Right lobe of liver (tissue), 6 donors: ENCODE measurements around the gene LYPD3. TPM values are rescaled to one million over a fixed set of nuclear protein-coding genes. Genes with fewer than 3 reads are reported as not detected.

Source experiments
- ATAC-seq, 4 donors: fragments of 200-7000 bp; cut with Tn5 transposase; one replicate each; pipeline ENCODE4 v1.9.1; 2020; ENCODE audit warnings: mild to moderate bottlenecking in 4 of 4, moderate library complexity in 4 of 4
- DNase-seq, 3 donors: peaks; one replicate each; pipeline ENCODE4 v3.0.0-alpha.2; 2020
- H3K27ac ChIP-seq, 3 donors: fragments of 200-600 bp; one replicate each; pipeline ENCODE4 v1.8.0; 2022
- H3K27me3 ChIP-seq, 2 donors: fragments of 200-600 bp; one replicate each; pipeline ENCODE4 v1.8.0; 2022
- H3K36me3 ChIP-seq, 4 donors: fragments of 200-600 bp; sonication (generic) in 1 of 4; one replicate each; pipeline versions ENCODE4 v1.5.1 to v1.8.0; 2017 to 2022; ENCODE audit warnings: control low read depth in 1 of 4
- H3K4me1 ChIP-seq, 4 donors: fragments of 200-600 bp; sonication (generic) in 1 of 4; one replicate each; pipeline versions ENCODE4 v1.5.1 to v1.8.0; 2017 to 2022; ENCODE audit warnings: control low read depth in 1 of 4
- H3K4me3 ChIP-seq, 3 donors: fragments of 200-600 bp; one replicate each; pipeline ENCODE4 v1.8.0; 2022
- H3K9me3 ChIP-seq, 4 donors: fragments of 200-600 bp; sonication (generic) in 1 of 4; one replicate each; pipeline versions ENCODE4 v1.5.1 to v1.8.0; 2017 to 2022; ENCODE audit warnings: control low read depth in 1 of 4
- POLR2A ChIP-seq: fragments of 450-650 bp; IDR thresholded peaks from one replicate; pipeline ENCODE4 v1.6.1; 2017; ENCODE audit warnings: antibody characterized with exemption, mild to moderate bottlenecking
- WGBS: methylation state at CpG from one replicate; pipeline ENCODE4 v1.1.6; 2018; ENCODE audit warnings: low coverage, low lambda C conversion rate; ENCODE audit not compliant: insufficient coverage; ENCODE audit errors: missing lambda C conversion rate; 5-methylcytosine and 5-hydroxymethylcytosine counted together
- intact Hi-C, 2 donors: fragments of 100-400 bp; cut with DNase I; formaldehyde crosslinking; loops; one replicate each; pipeline versions ENCODE4 v1.11.2 to v1.14.1; 2022
- total RNA-seq, 6 experiments: library from RNA; depleted of rRNA in 2 of 6; stranded (reverse); fragments of >200 nt in 2 of 6; fragmentation: NEBNext Ultra II Directional in 3 of 6; extraction: Animal tissue kit (Norgen Biotek cat#: 25700) in 3 of 6; gene quantifications; one replicate each; pipeline versions ENCODE4 v1.1.0 to v1.2.4, GENCODE V29; 2016 to 2023
- TF ChIP-seq, protein P1 (sequence below), 4 donors: fragments of 200-600 bp in 3 of 4; fragments of 450-650 bp in 1 of 4; IDR thresholded peaks; one replicate each; pipeline versions ENCODE4 v1.5.1 to v1.8.0; 2016 to 2022; ENCODE audit warnings: antibody characterized with exemption in 4 of 4, mild to moderate bottlenecking in 2 of 4
- donor health status: DM: no; HTN: yes; CAD: no.
- donor health status: DM: no; HTN: no; CAD: no.
- donor health status: DM: no; HTN: no; CAD: no.
- donor health status: DM: no; HTN: yes; CAD: no.
- donor health status: DM: no; HTN: yes; CAD: no.

The LYPD3 gene
- total RNA-seq, 6 experiments from 2014 or later: 0.20 to 0.28 (median 0.25) TPM; not detected in 2

DNA sequence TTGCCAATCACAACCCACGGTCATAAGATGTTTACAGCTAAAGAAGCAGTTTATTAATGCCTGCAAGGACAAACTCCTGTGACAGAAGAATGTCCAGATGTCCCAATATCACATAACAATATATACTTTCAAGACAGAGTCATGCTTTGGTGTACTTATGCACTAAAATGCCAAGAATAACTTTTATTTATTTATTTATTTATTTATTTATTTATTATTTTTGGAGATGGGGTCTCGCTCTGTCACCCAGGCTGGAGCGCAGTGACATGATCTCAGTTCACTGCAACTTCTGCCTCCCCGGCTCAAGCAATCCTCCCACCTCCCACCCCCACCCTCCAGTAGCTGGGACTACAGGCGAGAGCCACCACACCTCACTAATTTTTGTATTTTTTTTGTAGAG lies 41.6 kb downstream of the LYPD3 start:
- 84% methylated on average over 5 of the region's 5 CpGs for WGBS
- Histone ChIP-seq H3K36me3 (no peaks in the 10 kb centered on the region), H3K4me3 (no peak overlapping the region), H3K27ac (no peak overlapping the region), H3K9me3 (no peaks in the 10 kb centered on the region), H3K27me3 (no peaks in the 10 kb centered on the region), H3K4me1 (no peaks in the 10 kb centered on the region)
- ATAC-seq (no peak), DNase-seq (no peak)
- TF ChIP-seq, protein P1, sequence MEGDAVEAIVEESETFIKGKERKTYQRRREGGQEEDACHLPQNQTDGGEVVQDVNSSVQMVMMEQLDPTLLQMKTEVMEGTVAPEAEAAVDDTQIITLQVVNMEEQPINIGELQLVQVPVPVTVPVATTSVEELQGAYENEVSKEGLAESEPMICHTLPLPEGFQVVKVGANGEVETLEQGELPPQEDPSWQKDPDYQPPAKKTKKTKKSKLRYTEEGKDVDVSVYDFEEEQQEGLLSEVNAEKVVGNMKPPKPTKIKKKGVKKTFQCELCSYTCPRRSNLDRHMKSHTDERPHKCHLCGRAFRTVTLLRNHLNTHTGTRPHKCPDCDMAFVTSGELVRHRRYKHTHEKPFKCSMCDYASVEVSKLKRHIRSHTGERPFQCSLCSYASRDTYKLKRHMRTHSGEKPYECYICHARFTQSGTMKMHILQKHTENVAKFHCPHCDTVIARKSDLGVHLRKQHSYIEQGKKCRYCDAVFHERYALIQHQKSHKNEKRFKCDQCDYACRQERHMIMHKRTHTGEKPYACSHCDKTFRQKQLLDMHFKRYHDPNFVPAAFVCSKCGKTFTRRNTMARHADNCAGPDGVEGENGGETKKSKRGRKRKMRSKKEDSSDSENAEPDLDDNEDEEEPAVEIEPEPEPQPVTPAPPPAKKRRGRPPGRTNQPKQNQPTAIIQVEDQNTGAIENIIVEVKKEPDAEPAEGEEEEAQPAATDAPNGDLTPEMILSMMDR (IDR thresholded peaks at IDR 0.05): no peak
- TF ChIP-seq POLR2A: no peak
- intact Hi-C loops: no loop called here

DNA sequence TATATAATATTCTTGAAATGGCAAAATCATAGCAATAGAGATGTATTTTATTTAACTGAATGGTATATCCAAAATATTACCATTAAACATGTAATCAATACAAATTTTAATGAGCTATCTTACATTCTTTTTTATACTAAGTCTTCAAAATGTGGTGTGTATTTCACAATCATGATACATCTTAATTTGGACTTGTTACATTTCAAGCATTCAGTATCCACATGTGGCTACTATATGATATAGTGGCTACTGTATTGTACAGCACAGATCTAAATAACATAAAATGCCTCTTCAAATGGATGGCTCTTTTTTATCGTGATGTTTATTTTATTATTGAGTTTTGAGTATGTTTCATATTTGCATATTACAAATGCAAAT lies 42.7 kb downstream of the LYPD3 start:
- H3K36me3 ChIP-seq: no peaks in the 10 kb centered on the region
- no peak overlapping the region for H3K4me3 ChIP-seq
- no peak for DNase-seq
- WGBS: 87% methylated on average over 1 of the region's 1 CpG
- TF ChIP-seq, protein P1 (IDR thresholded peaks at IDR 0.05): no peak
- TF ChIP-seq POLR2A: no peak
- no peak for ATAC-seq
- intact Hi-C loops: no loop called here
- H3K27me3 ChIP-seq: no peaks in the 10 kb centered on the region
- no peak overlapping the region for H3K27ac ChIP-seq
- no peaks in the 10 kb centered on the region for H3K4me1 ChIP-seq
- no peaks in the 10 kb centered on the region for H3K9me3 ChIP-seq

DNA sequence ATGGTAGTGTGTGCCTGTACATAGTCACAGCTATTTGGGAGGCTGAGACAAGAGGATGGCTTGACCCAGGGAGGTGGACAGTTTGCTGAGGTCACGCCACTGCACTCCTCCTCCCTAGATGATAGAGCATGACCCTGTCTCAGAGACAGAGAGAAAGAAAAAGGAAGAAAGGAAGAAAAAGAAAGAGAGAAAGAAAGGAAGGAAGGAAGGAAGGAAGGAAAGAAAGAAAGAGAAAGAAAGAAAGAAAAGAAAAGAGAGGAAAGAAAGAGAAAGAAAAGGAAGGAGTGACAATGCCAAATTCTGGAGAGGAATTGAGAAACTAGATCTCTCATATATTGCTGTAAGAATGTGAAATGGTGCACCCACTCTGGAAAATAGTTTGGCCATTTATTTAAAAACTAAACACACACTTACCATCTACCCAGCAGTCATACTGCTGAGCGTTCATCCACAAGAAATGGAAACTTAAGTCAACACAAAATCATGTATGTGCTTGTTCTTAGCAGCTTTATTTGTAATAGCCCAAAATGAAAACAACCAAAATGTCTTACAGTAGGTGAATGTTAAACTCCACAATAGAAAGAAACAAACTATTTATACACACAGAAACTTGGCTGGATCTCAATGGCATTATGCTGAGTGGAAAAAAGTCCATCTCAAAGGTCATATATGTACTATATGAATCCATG lies 43.3 kb downstream of the LYPD3 start:
- no peaks in the 10 kb centered on the region for H3K36me3 ChIP-seq
- DNase-seq (no peak), ATAC-seq (no peak)
- no peak overlapping the region for H3K4me3 ChIP-seq
- H3K27ac ChIP-seq: no peak overlapping the region
- intact Hi-C loops: no loop called here
- H3K4me1 ChIP-seq: no peaks in the 10 kb centered on the region
- TF ChIP-seq, protein P1 (IDR thresholded peaks at IDR 0.05): no peak
- no peak for TF ChIP-seq POLR2A
- no peaks in the 10 kb centered on the region for H3K9me3 ChIP-seq
- no peaks in the 10 kb centered on the region for H3K27me3 ChIP-seq
- WGBS: 74% methylated on average over 2 of the region's 2 CpGs

GRCh38 chr19:43420954-43421353 lies 44.5 kb downstream of the LYPD3 start:
- ATAC-seq: no peak
- no peak overlapping the region for H3K4me3 ChIP-seq
- H3K9me3 ChIP-seq: no peaks in the 10 kb centered on the region
- no peak overlapping the region for H3K27ac ChIP-seq
- no peaks in the 10 kb centered on the region for H3K4me1 ChIP-seq
- no peak for TF ChIP-seq POLR2A
- TF ChIP-seq, protein P1 (IDR thresholded peaks at IDR 0.05): no peak
- 70% methylated on average over 6 of the region's 6 CpGs for WGBS
- intact Hi-C loops: no loop called here
- no peaks in the 10 kb centered on the region for H3K36me3 ChIP-seq
- no peak for DNase-seq
- no peaks in the 10 kb centered on the region for H3K27me3 ChIP-seq
